HG03442 (cell line): ENCODE data around the gene GTF2IRD1.
"Not testable (repeated sequence)": the region's sequence is repeated elsewhere in the genome, so short reads cannot be mapped to it uniquely, and the experiment has no call there.

Experiments used
- ATAC-seq: cut with Tn5 transposase; IDR thresholded peaks from one replicate; pipeline ENCODE4 v1.9.1; 2021; ENCODE audit warnings: mild to moderate bottlenecking, moderate library complexity; ENCODE audit not compliant: unreplicated experiment

Gene GTF2IRD1

GRCh38 chr7:74633451-74633921 is 179.8 kb downstream of the GTF2IRD1 start:
- ATAC-seq = no peak

DNA sequence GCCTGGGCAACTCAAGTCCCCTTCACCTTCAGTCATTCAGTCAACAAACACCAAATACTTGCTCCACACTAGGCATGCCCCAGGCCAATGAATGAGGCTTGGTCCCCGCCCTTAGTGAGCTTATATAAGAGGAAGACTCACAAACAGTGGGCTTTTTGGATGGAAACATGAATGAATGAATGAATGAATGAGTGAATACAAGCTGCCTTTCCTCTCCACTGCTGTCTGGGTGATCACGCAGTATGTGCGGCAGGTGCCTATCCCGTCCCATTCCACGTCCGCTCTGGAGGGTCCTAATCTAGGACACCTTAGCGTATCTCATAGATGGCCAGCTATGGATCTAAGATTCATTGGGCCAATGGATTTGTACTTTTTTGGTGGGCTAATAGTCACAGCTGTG is 184.0 kb downstream of the GTF2IRD1 start:
- ATAC-seq = no peak

GRCh38 chr7:74650055-74650454 is 196.3 kb downstream of the GTF2IRD1 start:
- peak; percentile 82 for ATAC-seq

GRCh38 chr7:74650493-74651132 is 196.9 kb downstream of the GTF2IRD1 start:
- peak; percentile 39 for ATAC-seq

GRCh38 chr7:74651133-74651504 is 197.4 kb downstream of the GTF2IRD1 start:
- ATAC-seq = not testable (repeated sequence)
